ENCODE measurements around the gene KXD1.

- TF ChIP-seq ZNF274 (IDR thresholded peaks at IDR 0.05; ENCODE audit: low read depth, low read length), result no peak
- TF ChIP-seq YY1 (IDR thresholded peaks at IDR 0.05; ENCODE audit: insufficient read depth, insufficient read length), result peak; percentile 82
Measured at GRCh38 chr19:18521692-18522123, 36.0 kb upstream of the KXD1 start, which contains the start of gene ELL.

All from NT2/D1 (cell line).